ENCODE results near the gene TRABD2B.

The TRABD2B gene

GRCh38 chr1:47843781-47844557 lies 153.2 kb downstream of the TRABD2B start:
- H3K4me1 ChIP-seq (ENCODE audit: control insufficient read depth in 1 of 2, insufficient read depth in 2 of 2, low read length in 2 of 2), result peaks cover 12% of the 10 kb centered on the region in 2 donors
- H3K27ac ChIP-seq (ENCODE audit: low read depth, low read length), result no peak overlapping the region
- no peaks in the 10 kb centered on the region for H3K36me3 ChIP-seq (ENCODE audit: control insufficient read depth in 1 of 2, insufficient read depth in 2 of 2, low read length in 2 of 2)
- H3K27me3 ChIP-seq (ENCODE audit: control insufficient read depth in 1 of 2, insufficient read depth in 2 of 2, low read length in 2 of 2), result no peaks in the 10 kb centered on the region
- H3K9ac ChIP-seq (ENCODE audit: low read depth in 1 of 2, low read length in 2 of 2), result no peak overlapping the region
- H3K4me3 ChIP-seq (ENCODE audit: low read depth in 1 of 2, low read length in 2 of 2), result no peak overlapping the region
- H3K9me3 ChIP-seq (ENCODE audit: control insufficient read depth in 1 of 2, low read length in 2 of 2), result no peaks in the 10 kb centered on the region

DNA sequence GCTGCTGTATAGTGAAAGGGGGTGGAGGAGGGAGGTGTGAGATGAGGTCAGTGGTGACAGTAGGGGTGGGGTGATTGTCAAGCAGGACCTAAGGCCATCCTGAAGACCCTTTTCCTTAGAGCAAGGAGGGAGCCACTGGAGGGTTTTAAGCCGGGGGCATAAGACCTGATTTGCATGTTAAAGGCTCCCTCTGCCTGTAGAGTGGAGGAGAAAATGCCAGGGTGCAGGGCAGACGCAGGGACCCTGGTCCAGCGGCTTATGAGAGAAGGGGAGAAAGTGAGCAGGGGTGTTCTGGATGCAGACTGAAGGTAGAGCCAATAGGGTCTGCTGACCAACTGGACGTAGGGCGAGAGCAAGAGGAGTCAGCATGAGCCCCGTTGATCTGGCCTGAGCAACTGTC lies 154.1 kb downstream of the TRABD2B start:
- H3K36me3 ChIP-seq (ENCODE audit: control insufficient read depth in 1 of 2, insufficient read depth in 2 of 2, low read length in 2 of 2), result no peaks in the 10 kb centered on the region
- no peaks in the 10 kb centered on the region for H3K9me3 ChIP-seq (ENCODE audit: control insufficient read depth in 1 of 2, low read length in 2 of 2)
- no peak overlapping the region for H3K27ac ChIP-seq (ENCODE audit: low read depth, low read length)
- H3K4me3 ChIP-seq (ENCODE audit: low read depth in 1 of 2, low read length in 2 of 2), result no peak overlapping the region
- H3K9ac ChIP-seq (ENCODE audit: low read depth in 1 of 2, low read length in 2 of 2), result no peak overlapping the region
- H3K4me1 ChIP-seq (ENCODE audit: control insufficient read depth in 1 of 2, insufficient read depth in 2 of 2, low read length in 2 of 2), result peaks cover 17 to 18% of the 10 kb centered on the region in 2 donors
- no peaks in the 10 kb centered on the region for H3K27me3 ChIP-seq (ENCODE audit: control insufficient read depth in 1 of 2, insufficient read depth in 2 of 2, low read length in 2 of 2)

DNA sequence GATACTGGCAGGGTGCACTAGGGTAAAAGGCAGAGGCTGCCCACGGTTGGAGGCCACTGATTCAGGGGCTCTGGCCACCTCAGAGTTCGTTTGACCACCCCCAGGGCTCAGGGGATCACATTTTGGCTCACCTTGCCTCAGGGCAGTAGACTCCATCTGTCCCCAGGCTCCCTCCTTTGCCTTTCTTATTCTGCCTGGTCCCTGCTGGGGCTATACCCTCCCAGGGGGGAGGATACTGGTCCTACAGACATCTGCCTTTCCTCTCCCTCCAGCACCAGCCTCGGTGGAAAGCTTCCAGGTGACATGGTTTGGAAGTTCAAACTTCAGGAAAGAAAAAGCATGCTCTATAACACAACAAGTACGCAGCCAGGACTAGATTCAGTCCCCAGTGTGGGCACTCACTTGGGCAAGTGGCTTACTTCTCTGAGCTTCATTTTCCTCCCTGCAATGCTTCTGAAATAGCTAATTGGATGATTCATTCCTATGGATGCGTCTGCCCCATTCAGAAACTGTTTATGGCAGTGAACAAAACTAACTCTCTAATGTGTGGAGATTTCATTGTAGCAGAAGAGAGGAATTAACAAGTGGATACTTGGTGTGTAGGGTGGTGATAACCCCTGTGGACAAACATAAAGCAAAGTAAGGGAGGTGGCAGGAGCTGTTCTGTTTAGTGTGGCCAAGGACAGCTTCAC lies 154.8 kb downstream of the TRABD2B start:
- H3K36me3 ChIP-seq (ENCODE audit: control insufficient read depth in 1 of 2, insufficient read depth in 2 of 2, low read length in 2 of 2), result no peaks in the 10 kb centered on the region
- no peak overlapping the region for H3K4me3 ChIP-seq (ENCODE audit: low read depth in 1 of 2, low read length in 2 of 2)
- no peaks in the 10 kb centered on the region for H3K27me3 ChIP-seq (ENCODE audit: control insufficient read depth in 1 of 2, insufficient read depth in 2 of 2, low read length in 2 of 2)
- H3K9ac ChIP-seq (ENCODE audit: low read depth in 1 of 2, low read length in 2 of 2), result no peak overlapping the region
- peaks cover 23 to 25% of the 10 kb centered on the region in 2 donors for H3K4me1 ChIP-seq (ENCODE audit: control insufficient read depth in 1 of 2, insufficient read depth in 2 of 2, low read length in 2 of 2)
- no peak overlapping the region for H3K27ac ChIP-seq (ENCODE audit: low read depth, low read length)
- no peaks in the 10 kb centered on the region for H3K9me3 ChIP-seq (ENCODE audit: control insufficient read depth in 1 of 2, low read length in 2 of 2)

DNA sequence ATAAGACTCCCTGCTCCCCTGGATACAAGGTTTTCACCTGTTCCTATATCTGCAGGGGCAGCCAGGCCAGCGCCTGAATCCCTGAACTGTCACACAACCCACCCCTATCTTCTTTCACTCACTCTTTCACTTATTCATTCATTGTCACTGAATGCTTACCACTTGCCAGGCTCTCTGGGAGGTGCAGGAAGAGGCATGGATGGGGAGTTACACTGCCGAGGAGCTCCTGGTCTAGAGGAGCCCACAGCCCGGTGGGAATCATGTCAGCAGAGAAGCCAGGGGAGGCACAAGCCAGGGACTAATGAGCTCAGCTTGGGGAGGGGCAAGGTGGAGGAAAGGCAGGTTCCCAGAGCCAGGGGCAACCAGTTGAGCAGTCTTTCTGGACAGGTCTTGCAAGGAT lies 155.8 kb downstream of the TRABD2B start:
- Histone ChIP-seq H3K9me3 (ENCODE audit: control insufficient read depth in 1 of 2, low read length in 2 of 2) (no peaks in the 10 kb centered on the region), H3K27me3 (ENCODE audit: control insufficient read depth in 1 of 2, insufficient read depth in 2 of 2, low read length in 2 of 2) (no peaks in the 10 kb centered on the region), H3K4me3 (ENCODE audit: low read depth in 1 of 2, low read length in 2 of 2) (no peak overlapping the region), H3K9ac (ENCODE audit: low read depth in 1 of 2, low read length in 2 of 2) (no peak overlapping the region), H3K36me3 (ENCODE audit: control insufficient read depth in 1 of 2, insufficient read depth in 2 of 2, low read length in 2 of 2) (no peaks in the 10 kb centered on the region), H3K27ac (ENCODE audit: low read depth, low read length) (no peak overlapping the region), H3K4me1 (ENCODE audit: control insufficient read depth in 1 of 2, insufficient read depth in 2 of 2, low read length in 2 of 2) (peaks cover 28 to 33% of the 10 kb centered on the region in 2 donors)

DNA sequence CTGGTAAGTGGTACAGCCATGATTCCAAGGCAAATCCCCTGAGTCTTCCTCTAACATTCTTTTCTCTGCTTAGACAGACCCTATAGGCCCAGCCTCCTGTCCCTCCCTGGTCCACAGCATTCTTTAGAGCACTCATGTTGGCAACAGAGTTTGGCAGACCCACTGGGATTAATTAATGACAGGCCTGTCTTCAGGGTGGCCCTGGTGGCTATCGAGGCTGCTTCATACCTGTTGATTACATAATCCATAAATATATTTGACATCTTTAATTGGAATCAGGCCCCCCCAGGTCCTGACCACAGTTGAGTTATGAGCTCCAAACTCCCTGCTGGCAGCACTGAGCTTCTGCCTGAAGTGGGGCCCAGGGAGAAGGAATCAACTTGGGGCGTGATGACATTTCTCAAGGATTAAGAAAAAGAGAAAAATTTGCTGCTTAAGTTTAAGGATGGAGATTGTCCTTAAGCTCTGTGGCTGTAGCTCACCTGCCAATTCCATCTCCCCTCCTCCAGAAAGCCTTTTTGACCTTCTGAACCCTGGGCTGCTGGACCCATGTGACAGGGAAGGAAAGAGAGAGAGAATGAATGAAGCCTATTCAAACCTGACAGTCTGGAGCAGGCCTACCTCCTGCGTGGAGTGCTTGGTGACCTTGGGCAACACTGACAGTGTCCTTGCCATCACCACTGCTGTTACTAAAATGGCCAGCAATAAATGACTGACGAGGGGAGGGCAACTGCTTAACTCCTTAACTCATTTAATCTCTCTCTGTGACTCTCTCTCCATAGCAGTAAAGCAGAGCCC lies 156.6 kb downstream of the TRABD2B start:
- Histone ChIP-seq H3K4me3 (ENCODE audit: low read depth in 1 of 2, low read length in 2 of 2) (no peak overlapping the region), H3K27me3 (ENCODE audit: control insufficient read depth in 1 of 2, insufficient read depth in 2 of 2, low read length in 2 of 2) (no peaks in the 10 kb centered on the region), H3K27ac (ENCODE audit: low read depth, low read length) (no peak overlapping the region), H3K4me1 (ENCODE audit: control insufficient read depth in 1 of 2, insufficient read depth in 2 of 2, low read length in 2 of 2) (peaks cover 28 to 33% of the 10 kb centered on the region in 2 donors), H3K36me3 (ENCODE audit: control insufficient read depth in 1 of 2, insufficient read depth in 2 of 2, low read length in 2 of 2) (no peaks in the 10 kb centered on the region), H3K9me3 (ENCODE audit: control insufficient read depth in 1 of 2, low read length in 2 of 2) (peaks cover 0 to 3% of the 10 kb centered on the region in 2 donors), H3K9ac (ENCODE audit: low read depth in 1 of 2, low read length in 2 of 2) (no peak overlapping the region)

DNA sequence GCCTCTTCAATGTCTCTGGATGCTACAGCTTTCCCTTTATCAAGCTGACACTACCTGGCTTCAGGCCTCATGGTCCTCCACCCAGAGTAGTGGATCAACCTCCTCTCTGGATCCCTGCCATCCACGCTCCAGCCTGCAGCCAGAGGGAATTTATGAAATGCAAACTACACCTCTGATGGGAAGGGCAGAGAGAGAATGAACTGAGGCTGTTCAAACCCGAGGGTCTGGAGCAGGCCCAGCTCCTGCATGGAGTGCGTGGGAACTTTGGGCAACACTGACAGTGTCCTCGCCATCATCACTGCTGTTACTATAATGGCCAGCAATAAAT lies 157.8 kb downstream of the TRABD2B start:
- Histone ChIP-seq H3K9me3 (ENCODE audit: control insufficient read depth in 1 of 2, low read length in 2 of 2) (peaks cover 0 to 8% of the 10 kb centered on the region in 2 donors), H3K4me3 (ENCODE audit: low read depth in 1 of 2, low read length in 2 of 2) (no peak overlapping the region), H3K9ac (ENCODE audit: low read depth in 1 of 2, low read length in 2 of 2) (no peak overlapping the region), H3K36me3 (ENCODE audit: control insufficient read depth in 1 of 2, insufficient read depth in 2 of 2, low read length in 2 of 2) (no peaks in the 10 kb centered on the region), H3K27ac (ENCODE audit: low read depth, low read length) (no peak overlapping the region), H3K27me3 (ENCODE audit: control insufficient read depth in 1 of 2, insufficient read depth in 2 of 2, low read length in 2 of 2) (no peaks in the 10 kb centered on the region), H3K4me1 (ENCODE audit: control insufficient read depth in 1 of 2, insufficient read depth in 2 of 2, low read length in 2 of 2) (peaks cover 28 to 33% of the 10 kb centered on the region in 2 donors)

GRCh38 chr1:47838562-47839432 lies 158.4 kb downstream of the TRABD2B start:
- Histone ChIP-seq H3K9ac (ENCODE audit: low read depth in 1 of 2, low read length in 2 of 2) (no peak overlapping the region), H3K4me3 (ENCODE audit: low read depth in 1 of 2, low read length in 2 of 2) (no peak overlapping the region), H3K27ac (ENCODE audit: low read depth, low read length) (no peak overlapping the region), H3K9me3 (ENCODE audit: control insufficient read depth in 1 of 2, low read length in 2 of 2) (peaks cover 0 to 8% of the 10 kb centered on the region in 2 donors), H3K27me3 (ENCODE audit: control insufficient read depth in 1 of 2, insufficient read depth in 2 of 2, low read length in 2 of 2) (no peaks in the 10 kb centered on the region), H3K4me1 (ENCODE audit: control insufficient read depth in 1 of 2, insufficient read depth in 2 of 2, low read length in 2 of 2) (peaks cover 28 to 33% of the 10 kb centered on the region in 2 donors), H3K36me3 (ENCODE audit: control insufficient read depth in 1 of 2, insufficient read depth in 2 of 2, low read length in 2 of 2) (no peaks in the 10 kb centered on the region)

GRCh38 chr1:47837866-47838561 lies 159.2 kb downstream of the TRABD2B start:
- H3K27ac ChIP-seq (ENCODE audit: low read depth, low read length), result no peak overlapping the region
- no peaks in the 10 kb centered on the region for H3K36me3 ChIP-seq (ENCODE audit: control insufficient read depth in 1 of 2, insufficient read depth in 2 of 2, low read length in 2 of 2)
- H3K9me3 ChIP-seq (ENCODE audit: control insufficient read depth in 1 of 2, low read length in 2 of 2), result peaks cover 0 to 8% of the 10 kb centered on the region in 2 donors
- H3K4me1 ChIP-seq (ENCODE audit: control insufficient read depth in 1 of 2, insufficient read depth in 2 of 2, low read length in 2 of 2), result peaks cover 28 to 33% of the 10 kb centered on the region in 2 donors
- H3K27me3 ChIP-seq (ENCODE audit: control insufficient read depth in 1 of 2, insufficient read depth in 2 of 2, low read length in 2 of 2), result no peaks in the 10 kb centered on the region
- H3K9ac ChIP-seq (ENCODE audit: low read depth in 1 of 2, low read length in 2 of 2), result no peak overlapping the region
- no peak overlapping the region for H3K4me3 ChIP-seq (ENCODE audit: low read depth in 1 of 2, low read length in 2 of 2)

- no peaks in the 10 kb centered on the region for H3K27me3 ChIP-seq (ENCODE audit: control insufficient read depth in 1 of 2, insufficient read depth in 2 of 2, low read length in 2 of 2)
- H3K36me3 ChIP-seq (ENCODE audit: control insufficient read depth in 1 of 2, insufficient read depth in 2 of 2, low read length in 2 of 2), result no peaks in the 10 kb centered on the region
- H3K4me3 ChIP-seq (ENCODE audit: low read depth in 1 of 2, low read length in 2 of 2), result no peak overlapping the region
- peaks cover 28 to 33% of the 10 kb centered on the region in 2 donors for H3K4me1 ChIP-seq (ENCODE audit: control insufficient read depth in 1 of 2, insufficient read depth in 2 of 2, low read length in 2 of 2)
- no peak overlapping the region for H3K9ac ChIP-seq (ENCODE audit: low read depth in 1 of 2, low read length in 2 of 2)
- H3K27ac ChIP-seq (ENCODE audit: low read depth, low read length), result no peak overlapping the region
- H3K9me3 ChIP-seq (ENCODE audit: control insufficient read depth in 1 of 2, low read length in 2 of 2), result peaks cover 0 to 8% of the 10 kb centered on the region in 2 donors
Measured at GRCh38 chr1:47837056-47837830, 159.9 kb downstream of the TRABD2B start.

All from duodenal mucosa (tissue), 2 donors.